SK-N-SH (cell line): ENCODE measurements around the gene SHF. TPM values are rescaled to one million over a fixed set of nuclear protein-coding genes. Genes with fewer than 3 reads are reported as not detected.

Experiments used
- CTCF ChIA-PET: fragments of 300-600, 350-600 bp; formaldehyde crosslinking; extraction: SDS; loops from one replicate; lab custom pipeline; 2021; lab: Yijun Ruan, JAX
- POLR2A ChIA-PET: fragments of 350-600 bp; sonication (Branson Sonifier 250); formaldehyde crosslinking; extraction: SDS; loops from one replicate; lab custom pipeline; 2020; ENCODE audit warnings: antibody characterized with exemption, inconsistent platforms; lab: Yijun Ruan, JAX
- DNase-seq: peaks from one replicate; pipeline ENCODE4 v3.0.0; 2012
- H2AFZ ChIP-seq: fragments of 200-600 bp; sonication (generic); 2 replicates; pipeline ENCODE4 v1.8.1; 2016; ENCODE audit warnings: antibody characterized with exemption, mild to moderate bottlenecking, low read depth
- H3F3A ChIP-seq: fragments of 200-600 bp; sonication (generic); replicated peaks from 2 replicates; pipeline ENCODE3; 2016; ENCODE audit warnings: antibody characterized with exemption, mild to moderate bottlenecking; ENCODE audit not compliant: insufficient read depth
- H3K27ac ChIP-seq, 2 experiments: fragments of 200-500 bp in 1 of 2; fragments of 200-600 bp in 1 of 2; sonication (Bioruptor generic) in 1 of 2; sonication (generic), shearing (Covaris generic) in 1 of 2; 2 replicates each; pipeline versions ENCODE4 v1.5.1 to v1.6.1; 2014 to 2016; ENCODE audit warnings: low read depth in 2 of 2, inconsistent platforms in 1 of 2, low read length in 1 of 2, mild to moderate bottlenecking in 1 of 2, mixed read lengths in 1 of 2
- H3K27me3 ChIP-seq: fragments of 200-600 bp; sonication (generic), shearing (Covaris generic); 2 replicates; pipeline ENCODE4 v1.6.1; 2016; ENCODE audit warnings: mixed run types; ENCODE audit not compliant: insufficient read depth
- H3K36me3 ChIP-seq, 2 experiments: fragments of 200-500 bp in 1 of 2; fragments of 200-600 bp in 1 of 2; sonication (Bioruptor generic) in 1 of 2; sonication (generic) in 1 of 2; replicated peaks in 1 of 2; 2 replicates each; pipeline versions ENCODE3 to v1.5.1; 2014 to 2016; ENCODE audit warnings: low read length in 1 of 2, mild to moderate bottlenecking in 1 of 2; ENCODE audit not compliant: insufficient read depth in 2 of 2, control insufficient read depth in 1 of 2
- H3K4me1 ChIP-seq, 2 experiments: fragments of 200-500 bp in 1 of 2; fragments of 200-600 bp in 1 of 2; sonication (Bioruptor generic) in 1 of 2; sonication (generic), shearing (Covaris generic) in 1 of 2; 2 replicates each; pipeline versions ENCODE4 v1.5.1 to v1.6.1; 2014 to 2016; ENCODE audit warnings: low read depth in 1 of 2, low read length in 1 of 2, mixed run types in 1 of 2; ENCODE audit not compliant: insufficient read depth in 2 of 2, control insufficient read depth in 1 of 2
- H3K4me2 ChIP-seq: fragments of 200-600 bp; sonication (generic), shearing (Covaris generic); 2 replicates; pipeline ENCODE4 v1.6.1; 2017; ENCODE audit warnings: mixed run types
- H3K4me3 ChIP-seq, 2 experiments: fragments of 200-500 bp in 1 of 2; fragments of 200-600 bp in 1 of 2; sonication (Bioruptor generic) in 1 of 2; sonication (generic), shearing (Covaris generic) in 1 of 2; 2 replicates each; pipeline versions ENCODE4 v1.5.1 to v1.8.1; 2014 to 2016; ENCODE audit warnings: low read depth in 2 of 2, inconsistent platforms in 1 of 2, low read length in 1 of 2, mild to moderate bottlenecking in 1 of 2, mixed read lengths in 1 of 2, moderate library complexity in 1 of 2
- H3K79me2 ChIP-seq: fragments of 200-600 bp; sonication (generic); 2 replicates; pipeline ENCODE4 v1.8.1; 2017; ENCODE audit warnings: mild to moderate bottlenecking; ENCODE audit not compliant: insufficient read depth
- H3K9ac ChIP-seq: fragments of 200-600 bp; sonication (generic); 2 replicates; pipeline ENCODE4 v1.6.1; 2017; ENCODE audit warnings: mixed run types
- H3K9me2 ChIP-seq: fragments of 200-600 bp; sonication (generic); 2 replicates; pipeline ENCODE4 v1.6.1; 2017; ENCODE audit warnings: mixed run types
- H3K9me3 ChIP-seq: fragments of 200-600 bp; sonication (generic); 2 replicates; pipeline ENCODE4 v1.6.1; 2017; ENCODE audit warnings: mixed run types, mild to moderate bottlenecking, moderate library complexity
- H4K20me1 ChIP-seq: fragments of 200-600 bp; sonication (generic); 2 replicates; pipeline ENCODE4 v1.6.1; 2017; ENCODE audit warnings: mild to moderate bottlenecking, mixed run types; ENCODE audit not compliant: insufficient read depth
- ELF1 ChIP-seq: IDR thresholded peaks from 2 replicates; pipeline ENCODE4 v1.4.0; 2012
- EP300 ChIP-seq, 2 experiments: IDR thresholded peaks; 2 replicates each; pipeline versions ENCODE4 v1.4.0 to v1.6.1; 2012; ENCODE audit warnings: borderline replicate concordance in 1 of 2, low read depth in 1 of 2, low read length in 1 of 2
- EZH2phosphoT487 ChIP-seq: fragments of 200-600 bp; sonication (generic); IDR thresholded peaks from 2 replicates; pipeline ENCODE4 v1.6.1; 2017; ENCODE audit warnings: low read depth, mixed run types, mild to moderate bottlenecking, antibody characterized with exemption, moderate library complexity, borderline replicate concordance
- FOXM1 ChIP-seq: IDR thresholded peaks from 2 replicates; pipeline ENCODE4 v1.4.0; 2012; ENCODE audit warnings: low read depth, mild to moderate bottlenecking
- JUND ChIP-seq: IDR thresholded peaks from 2 replicates; pipeline ENCODE4 v1.4.0; 2012
- MAX ChIP-seq: IDR thresholded peaks from 2 replicates; pipeline ENCODE4 v1.4.0; 2012; ENCODE audit warnings: low read depth
- MXI1 ChIP-seq: IDR thresholded peaks from 2 replicates; pipeline ENCODE4 v1.6.1; 2012; ENCODE audit warnings: mild to moderate bottlenecking, low read depth, low read length, improper control_type of control experiment
- NFIC ChIP-seq: IDR thresholded peaks from 2 replicates; pipeline ENCODE4 v1.4.0; 2012; ENCODE audit warnings: borderline replicate concordance
- RAD21 ChIP-seq: IDR thresholded peaks from 2 replicates; pipeline ENCODE4 v1.6.1; 2012; ENCODE audit warnings: mild to moderate bottlenecking, low read length
- RFX5 ChIP-seq: IDR thresholded peaks from 2 replicates; pipeline ENCODE4 v1.6.1; 2012; ENCODE audit warnings: mild to moderate bottlenecking, improper control_type of control experiment, low read length
- RXRA ChIP-seq: IDR thresholded peaks from 2 replicates; pipeline ENCODE4 v1.4.0; 2012; ENCODE audit warnings: low read depth, mild to moderate bottlenecking, borderline replicate concordance
- SMC3 ChIP-seq: IDR thresholded peaks from 2 replicates; pipeline ENCODE4 v1.6.1; 2012; ENCODE audit warnings: low read depth, low read length, improper control_type of control experiment
- TAF1 ChIP-seq: IDR thresholded peaks from 2 replicates; pipeline ENCODE4 v1.6.1; 2012; ENCODE audit warnings: low read depth, mild to moderate bottlenecking, low read length, moderate library complexity, borderline replicate concordance
- TCF12 ChIP-seq: IDR thresholded peaks from 2 replicates; pipeline ENCODE4 v1.4.0; 2012
- TEAD4 ChIP-seq: IDR thresholded peaks from 2 replicates; pipeline ENCODE4 v1.4.0; 2012; ENCODE audit warnings: mild to moderate bottlenecking, borderline replicate concordance; ENCODE audit not compliant: insufficient read depth
- ZBTB33 ChIP-seq: IDR thresholded peaks from 2 replicates; pipeline ENCODE4 v1.4.0; 2012; ENCODE audit warnings: low read depth, borderline replicate concordance
- WGBS: methylation state at CpG from one replicate; pipeline ENCODE4 v1.1.6; 2017; ENCODE audit warnings: low lambda C conversion rate; 5-methylcytosine and 5-hydroxymethylcytosine counted together
- polyA plus RNA-seq, 3 experiments: library from polyadenylated mRNA; depleted of rRNA; stranded (reverse); fragments of >200 nt; gene quantifications; 2 replicates each; pipeline ENCODE4 v1.2.3, GENCODE V29; 2012
- TF ChIP-seq, protein P1 (sequence below): IDR thresholded peaks from 2 replicates; pipeline ENCODE4 v1.6.1; 2012; ENCODE audit warnings: mild to moderate bottlenecking, low read depth, low read length, moderate library complexity
- TF ChIP-seq, protein P2 (sequence below): fragments of 150-350 bp; IDR thresholded peaks from 2 replicates; pipeline ENCODE4 v1.6.1; 2017; ENCODE audit warnings: antibody characterized with exemption, low read length, low read depth, borderline replicate concordance

The SHF gene
- polyA plus RNA-seq, 1 of the 3 experiments (the other 2 are of a cell fraction), result 5.5 TPM

GRCh38 chr15:45167631-45168205, 20.0 kb downstream of the SHF start:
- Histone ChIP-seq H3K36me3 (no peaks in the 10 kb centered on the region), H3K4me3 (peak overlapping the region; percentile 54 to 72), H3K4me2 (0 out of 2 replicates have a peak overlapping the region, but pooled peaks have one; percentile 88), H3K27me3 (no peaks in the 10 kb centered on the region), H2AFZ (no peak overlapping the region), H3K9me3 (no peaks in the 10 kb centered on the region), H3K27ac (peak overlapping the region; percentile 84 to 100; a peak in 3 of 4 replicates), H3K4me1 (peaks cover 13 to 68% of the 10 kb centered on the region in 2 experiments), H3K79me2 (peaks cover 10% of the 10 kb centered on the region; the same call in 1 of the 2 replicates), H3F3A (peaks cover 6% of the 10 kb centered on the region), H3K9ac (peak overlapping the region; percentile 90; the same call in 1 of the 2 replicates), H3K9me2 (no peaks in the 10 kb centered on the region), H4K20me1 (no peaks in the 10 kb centered on the region)
- 100% methylated on average over 1 of the region's 9 CpGs for WGBS
- TF ChIP-seq NFIC, result no peak
- TF ChIP-seq MAX, result no peak
- no peak for DNase-seq
- CTCF ChIA-PET, result interaction anchor here (0.8 to 5.9 kb wide), 11 partner anchors 8 to 291 kb away, joined by 3 to 31 read pairs (median 8); partner anchors contain the start of gene SHF
- POLR2A ChIA-PET, result interaction anchor here (0.9 to 5.9 kb wide), 2 partner anchors 11 to 18 kb away, joined by 3 to 97 read pairs; partner anchors contain the start of gene SHF

DNA sequence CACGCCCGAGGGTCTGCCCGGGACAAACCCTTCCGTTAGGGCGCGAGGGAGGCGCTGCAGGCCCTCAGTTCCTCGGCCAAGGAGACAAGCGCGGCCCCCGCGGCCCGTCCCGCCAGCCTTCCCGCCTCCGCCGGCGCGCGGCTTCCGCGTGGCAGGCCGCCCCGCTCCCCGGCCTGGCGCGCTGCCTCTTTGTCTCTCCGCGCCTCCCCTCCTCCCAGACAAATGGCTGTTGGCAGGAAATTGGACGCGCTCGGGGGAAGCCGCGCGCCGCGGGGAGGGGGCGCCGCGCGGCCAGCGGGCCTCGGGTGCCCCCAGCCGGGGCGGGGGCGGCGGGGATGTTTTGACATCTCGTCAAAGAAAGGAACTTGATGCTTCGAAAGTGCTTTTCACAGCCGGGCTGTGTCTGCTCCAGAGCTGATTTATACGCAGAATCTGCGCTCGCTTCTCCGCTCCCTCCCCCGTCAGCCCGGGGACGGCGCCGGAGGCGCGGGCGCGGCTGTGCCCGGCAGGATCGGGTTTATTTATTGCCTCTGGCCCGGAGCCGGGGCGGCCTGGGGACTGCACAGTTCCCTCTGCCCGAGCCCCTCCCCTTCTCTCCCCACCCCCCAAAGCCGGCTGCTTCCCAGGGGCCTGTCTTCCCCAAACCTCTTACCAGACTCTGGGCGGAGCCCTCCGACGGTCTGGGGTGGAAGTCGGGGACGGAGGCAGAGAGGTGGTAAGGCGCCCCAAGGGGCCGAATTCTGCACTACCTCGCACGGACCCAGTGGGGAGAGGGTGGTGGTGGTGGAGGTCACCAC, 20.7 kb downstream of the SHF start:
- Histone ChIP-seq H3K4me1 (peaks cover 16 to 65% of the 10 kb centered on the region in 2 experiments), H3K27me3 (no peaks in the 10 kb centered on the region), H2AFZ (peak overlapping the region; percentile 93), H3K4me3 (peak overlapping the region; percentile 54 to 72), H3K27ac (peak overlapping the region; percentile 84 to 100), H3K36me3 (no peaks in the 10 kb centered on the region), H3K9me2 (no peaks in the 10 kb centered on the region), H3K9me3 (no peaks in the 10 kb centered on the region), H4K20me1 (no peaks in the 10 kb centered on the region), H3K4me2 (peak overlapping the region; percentile 88), H3F3A (peaks cover 6% of the 10 kb centered on the region), H3K9ac (peak overlapping the region; percentile 90), H3K79me2 (peaks cover 10% of the 10 kb centered on the region; the same call in 1 of the 2 replicates)
- POLR2A ChIA-PET, result interaction anchor here (0.9 to 5.9 kb wide), 2 partner anchors 10 to 19 kb away, joined by 3 to 97 read pairs; partner anchors contain the start of gene SHF
- CTCF ChIA-PET, result interaction anchor here (0.6 to 5.9 kb wide), 12 partner anchors 8 to 291 kb away, joined by 3 to 31 read pairs (median 6); partner anchors contain the start of gene SHF
- DNase-seq, result peak; percentile 83
- WGBS, result 7% methylated on average over 22 of the region's 79 CpGs
- TF ChIP-seq MXI1 (no peak), EZH2phosphoT487 (no peak), TAF1 (peak; percentile 21), RAD21 (peak; percentile 17; the same call in 1 of the 2 replicates), RXRA (no peak), TCF12 (no peak), JUND (no peak), ELF1 (no peak; the same call in 1 of the 2 replicates), TEAD4 (no peak; the same call in 1 of the 2 replicates), FOXM1 (no peak), NFIC (peak; percentile 31; the same call in 1 of the 2 replicates), ZBTB33 (no peak), EP300 (IDR thresholded peaks at IDR 0.05; ENCODE audit: borderline replicate concordance in 1 of 2, low read depth in 1 of 2, low read length in 1 of 2) (0 out of 4 replicates have a peak, but pooled peaks have one; percentile 2 to 22), RFX5 (no peak), SMC3 (no peak)
- TF ChIP-seq, protein P1, sequence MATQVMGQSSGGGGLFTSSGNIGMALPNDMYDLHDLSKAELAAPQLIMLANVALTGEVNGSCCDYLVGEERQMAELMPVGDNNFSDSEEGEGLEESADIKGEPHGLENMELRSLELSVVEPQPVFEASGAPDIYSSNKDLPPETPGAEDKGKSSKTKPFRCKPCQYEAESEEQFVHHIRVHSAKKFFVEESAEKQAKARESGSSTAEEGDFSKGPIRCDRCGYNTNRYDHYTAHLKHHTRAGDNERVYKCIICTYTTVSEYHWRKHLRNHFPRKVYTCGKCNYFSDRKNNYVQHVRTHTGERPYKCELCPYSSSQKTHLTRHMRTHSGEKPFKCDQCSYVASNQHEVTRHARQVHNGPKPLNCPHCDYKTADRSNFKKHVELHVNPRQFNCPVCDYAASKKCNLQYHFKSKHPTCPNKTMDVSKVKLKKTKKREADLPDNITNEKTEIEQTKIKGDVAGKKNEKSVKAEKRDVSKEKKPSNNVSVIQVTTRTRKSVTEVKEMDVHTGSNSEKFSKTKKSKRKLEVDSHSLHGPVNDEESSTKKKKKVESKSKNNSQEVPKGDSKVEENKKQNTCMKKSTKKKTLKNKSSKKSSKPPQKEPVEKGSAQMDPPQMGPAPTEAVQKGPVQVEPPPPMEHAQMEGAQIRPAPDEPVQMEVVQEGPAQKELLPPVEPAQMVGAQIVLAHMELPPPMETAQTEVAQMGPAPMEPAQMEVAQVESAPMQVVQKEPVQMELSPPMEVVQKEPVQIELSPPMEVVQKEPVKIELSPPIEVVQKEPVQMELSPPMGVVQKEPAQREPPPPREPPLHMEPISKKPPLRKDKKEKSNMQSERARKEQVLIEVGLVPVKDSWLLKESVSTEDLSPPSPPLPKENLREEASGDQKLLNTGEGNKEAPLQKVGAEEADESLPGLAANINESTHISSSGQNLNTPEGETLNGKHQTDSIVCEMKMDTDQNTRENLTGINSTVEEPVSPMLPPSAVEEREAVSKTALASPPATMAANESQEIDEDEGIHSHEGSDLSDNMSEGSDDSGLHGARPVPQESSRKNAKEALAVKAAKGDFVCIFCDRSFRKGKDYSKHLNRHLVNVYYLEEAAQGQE, result no peak
- TF ChIP-seq, protein P2, sequence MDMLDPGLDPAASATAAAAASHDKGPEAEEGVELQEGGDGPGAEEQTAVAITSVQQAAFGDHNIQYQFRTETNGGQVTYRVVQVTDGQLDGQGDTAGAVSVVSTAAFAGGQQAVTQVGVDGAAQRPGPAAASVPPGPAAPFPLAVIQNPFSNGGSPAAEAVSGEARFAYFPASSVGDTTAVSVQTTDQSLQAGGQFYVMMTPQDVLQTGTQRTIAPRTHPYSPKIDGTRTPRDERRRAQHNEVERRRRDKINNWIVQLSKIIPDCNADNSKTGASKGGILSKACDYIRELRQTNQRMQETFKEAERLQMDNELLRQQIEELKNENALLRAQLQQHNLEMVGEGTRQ, result no peak
